Epithelial cell of proximal tubule (primary cell): Measurements from ENCODE around the gene ARHGAP5. TPM values are rescaled to one million over a fixed set of nuclear protein-coding genes. Genes with fewer than 3 reads are reported as not detected.
A peak's percentile ranks its signal among the peaks of the same experiment; 100 is the strongest.

Experiments used
- DNase-seq: peaks from one replicate; pipeline ENCODE4 v3.0.0-alpha.2; 2011; ENCODE audit warnings: low read depth
- H3K4me3 ChIP-seq: 2 replicates; pipeline ENCODE4 v1.5.1; 2011; ENCODE audit warnings: low read depth, mild to moderate bottlenecking, low read length
- total RNA-seq: library from RNA; depleted of rRNA; stranded (reverse); fragments of >200 nt; gene quantifications from 2 replicates; pipeline ENCODE4 v1.2.3, GENCODE V29; 2015
- TF ChIP-seq, protein P1 (sequence below): conservative IDR thresholded peaks from 2 replicates; pipeline ENCODE4 v1.5.1; 2012; ENCODE audit warnings: low read depth, mild to moderate bottlenecking, low read length

The ARHGAP5 gene
- total RNA-seq, 1 donor from 2014 or later: 45.7 TPM

DNA sequence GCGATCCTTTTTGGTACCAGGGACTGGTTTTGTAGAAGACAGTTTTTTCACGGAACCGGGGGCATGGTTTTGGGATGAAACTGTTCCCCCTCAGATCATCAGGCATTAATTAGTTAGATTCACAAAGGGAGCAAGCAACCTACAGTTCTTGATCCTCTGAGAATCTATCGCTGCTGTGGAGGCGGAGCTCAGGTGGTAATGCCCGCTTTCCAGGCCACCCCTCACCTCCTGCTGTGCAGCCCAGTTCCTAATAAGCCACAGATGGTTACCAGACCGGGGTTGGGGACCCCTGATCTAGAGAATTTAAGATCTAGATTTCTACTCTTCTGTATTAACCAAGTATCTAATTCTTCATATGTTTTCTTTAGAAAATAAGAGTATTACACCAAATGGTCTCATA is 4.8 kb downstream of the ARHGAP5 start:
- TF ChIP-seq, protein P1, sequence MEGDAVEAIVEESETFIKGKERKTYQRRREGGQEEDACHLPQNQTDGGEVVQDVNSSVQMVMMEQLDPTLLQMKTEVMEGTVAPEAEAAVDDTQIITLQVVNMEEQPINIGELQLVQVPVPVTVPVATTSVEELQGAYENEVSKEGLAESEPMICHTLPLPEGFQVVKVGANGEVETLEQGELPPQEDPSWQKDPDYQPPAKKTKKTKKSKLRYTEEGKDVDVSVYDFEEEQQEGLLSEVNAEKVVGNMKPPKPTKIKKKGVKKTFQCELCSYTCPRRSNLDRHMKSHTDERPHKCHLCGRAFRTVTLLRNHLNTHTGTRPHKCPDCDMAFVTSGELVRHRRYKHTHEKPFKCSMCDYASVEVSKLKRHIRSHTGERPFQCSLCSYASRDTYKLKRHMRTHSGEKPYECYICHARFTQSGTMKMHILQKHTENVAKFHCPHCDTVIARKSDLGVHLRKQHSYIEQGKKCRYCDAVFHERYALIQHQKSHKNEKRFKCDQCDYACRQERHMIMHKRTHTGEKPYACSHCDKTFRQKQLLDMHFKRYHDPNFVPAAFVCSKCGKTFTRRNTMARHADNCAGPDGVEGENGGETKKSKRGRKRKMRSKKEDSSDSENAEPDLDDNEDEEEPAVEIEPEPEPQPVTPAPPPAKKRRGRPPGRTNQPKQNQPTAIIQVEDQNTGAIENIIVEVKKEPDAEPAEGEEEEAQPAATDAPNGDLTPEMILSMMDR: no peak
- DNase-seq: no peak
- peak overlapping the region; percentile 13 for H3K4me3 ChIP-seq

DNA sequence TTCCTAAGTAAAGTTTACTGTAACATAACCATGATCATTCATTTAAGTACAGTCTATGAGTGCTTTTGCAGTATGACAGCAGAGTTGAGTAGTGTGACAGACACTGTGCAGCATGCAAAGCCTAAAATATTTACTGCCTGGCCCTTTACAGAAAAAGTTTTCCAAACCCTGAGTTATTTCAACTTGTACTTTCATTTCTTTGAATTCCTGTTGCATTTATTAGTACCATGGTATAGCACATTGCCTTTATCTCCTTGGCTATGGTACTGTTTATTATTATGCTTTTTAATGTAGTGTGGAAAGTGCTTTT is 6.2 kb downstream of the ARHGAP5 start:
- TF ChIP-seq, protein P1: no peak
- no peak overlapping the region for H3K4me3 ChIP-seq
- no peak for DNase-seq

DNA sequence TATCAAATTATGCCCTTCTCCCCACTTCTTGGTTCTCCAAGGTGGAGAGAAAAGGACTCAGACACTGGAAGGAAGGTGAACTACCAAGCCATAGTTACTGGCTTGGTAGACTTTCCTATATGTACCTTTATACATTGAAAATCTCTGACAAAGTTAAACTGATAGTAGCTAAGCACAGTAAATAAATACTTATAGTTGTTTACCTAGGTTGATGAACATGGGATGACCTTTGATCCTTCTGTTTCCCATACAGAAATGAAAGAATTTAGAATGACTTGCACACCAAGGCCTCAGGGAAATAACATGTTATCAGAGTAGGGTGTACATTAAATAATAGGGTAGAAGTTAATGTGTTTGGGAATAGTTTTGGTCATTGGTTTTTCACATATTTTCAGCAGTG is 6.7 kb downstream of the ARHGAP5 start:
- no peak for DNase-seq
- TF ChIP-seq, protein P1: no peak
- H3K4me3 ChIP-seq: no peak overlapping the region

DNA sequence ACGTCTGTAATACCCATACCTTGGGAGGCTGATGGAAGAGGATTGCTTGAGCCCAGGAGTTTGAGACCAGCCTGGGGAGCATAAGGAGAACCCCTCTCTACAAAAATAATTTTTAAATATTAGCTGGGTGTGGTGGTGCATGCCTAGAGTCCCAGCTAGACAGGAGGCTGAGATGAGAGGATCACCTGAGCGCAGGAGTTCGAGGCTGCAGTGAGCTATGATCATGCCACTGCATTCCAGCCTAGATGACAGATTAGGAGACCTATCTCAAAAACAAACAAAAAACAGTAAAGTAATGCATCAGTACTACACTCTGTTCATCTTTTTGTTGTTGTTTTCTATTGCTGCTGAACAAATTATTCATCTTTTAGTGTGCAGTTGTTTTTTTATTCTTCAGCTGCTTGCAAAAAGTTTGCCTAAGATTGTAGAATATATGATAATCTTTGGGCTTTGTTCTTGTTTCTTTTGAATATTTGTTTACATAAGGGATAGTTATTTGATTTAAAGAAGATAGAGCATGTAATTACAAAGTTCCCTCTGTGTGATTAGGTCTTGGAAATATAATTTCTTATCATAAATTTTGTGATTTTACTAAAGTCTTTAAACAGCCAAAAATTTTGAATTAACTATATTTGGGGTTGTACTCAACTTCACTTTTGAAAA is 8.2 kb downstream of the ARHGAP5 start:
- no peak overlapping the region for H3K4me3 ChIP-seq
- no peak for DNase-seq
- TF ChIP-seq, protein P1: no peak

DNA sequence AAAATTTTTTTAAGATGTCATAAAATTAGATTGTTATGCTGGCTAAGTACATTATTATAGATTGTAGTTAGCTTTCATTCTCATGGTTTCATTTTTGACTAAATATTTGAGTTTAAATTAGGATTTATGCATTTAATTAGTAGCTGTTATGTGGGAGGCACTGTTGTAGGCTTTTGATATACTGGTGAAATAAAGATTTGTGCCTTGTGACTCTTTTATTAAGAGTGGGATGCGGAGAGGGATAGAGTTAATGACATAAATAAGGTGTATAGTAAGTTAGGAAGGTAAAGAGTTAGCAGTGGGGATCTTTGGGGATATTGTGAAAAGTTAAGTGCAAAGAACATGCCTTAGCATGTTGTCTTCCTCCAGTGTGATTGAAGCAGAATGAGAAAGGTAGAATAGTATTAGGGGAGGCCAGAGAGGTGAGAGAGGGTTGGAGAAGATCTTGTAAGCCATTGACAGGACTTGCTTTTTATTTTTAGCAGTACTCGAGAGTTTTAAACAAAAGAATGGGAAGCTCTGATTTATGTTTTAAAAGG is 8.8 kb downstream of the ARHGAP5 start:
- H3K4me3 ChIP-seq: no peak overlapping the region
- TF ChIP-seq, protein P1: no peak
- no peak for DNase-seq

DNA sequence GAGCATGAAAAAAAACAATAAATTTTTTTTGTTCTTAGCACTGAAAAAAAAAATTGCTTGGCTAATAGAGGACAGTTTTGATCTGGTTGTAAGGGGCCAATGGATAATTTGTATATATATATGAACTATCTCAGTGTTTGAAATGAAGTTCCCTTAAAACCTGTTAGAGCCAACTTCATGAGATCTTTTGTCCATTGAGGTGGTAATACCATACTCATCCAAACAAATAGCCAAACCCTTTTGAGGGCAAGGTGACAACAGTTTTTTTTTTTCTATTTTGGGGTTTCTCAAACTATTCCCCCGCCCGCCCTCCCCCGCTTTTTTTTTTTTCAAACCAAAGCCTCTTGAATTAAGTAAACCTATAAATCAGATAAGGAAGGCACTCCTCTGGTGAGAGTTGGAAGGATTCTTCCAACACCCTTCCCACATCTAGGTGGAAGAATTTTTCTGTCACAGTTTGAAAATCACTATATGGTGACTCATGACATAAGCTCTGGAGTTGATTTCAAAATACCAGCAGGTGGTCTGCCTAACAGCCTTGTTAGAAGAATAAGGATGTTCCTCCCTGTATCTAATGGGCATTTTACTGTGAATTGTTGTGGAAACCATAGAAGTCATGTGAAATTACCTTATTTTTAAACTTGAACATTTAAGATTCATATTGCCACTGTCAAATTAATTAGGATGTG is 10.2 kb downstream of the ARHGAP5 start:
- TF ChIP-seq, protein P1: no peak
- H3K4me3 ChIP-seq: no peak overlapping the region
- no peak for DNase-seq
